ENCODE results near the gene SLC22A2.
"Not testable (repeated sequence)": the region's sequence is repeated elsewhere in the genome, so short reads cannot be mapped to it uniquely, and the experiment has no call there.

SLC22A2 gene

GRCh38 chr6:160233950-160234640 is 24.5 kb downstream of the SLC22A2 start:
- POLR2A ChIA-PET (ENCODE audit: low non-redundant PET); H3K27ac ChIP-seq; DNase-seq (ENCODE audit: low spot score): not testable (repeated sequence)
- CTCF ChIA-PET: interaction anchor here (0.7 kb wide), 1 partner anchor 23 kb away, joined by 3 read pairs; no protein-coding TSS in a partner anchor

GRCh38 chr6:160227769-160228161 is 30.9 kb downstream of the SLC22A2 start:
- POLR2A ChIA-PET (ENCODE audit: low non-redundant PET): no interaction called here
- no peak for TF ChIP-seq CTCF (conservative IDR thresholded peaks at IDR 0.05; ENCODE audit: low read depth)
- H3K27ac ChIP-seq: no peak overlapping the region
- CTCF ChIA-PET: no interaction called here
- no peak for DNase-seq (ENCODE audit: low spot score)

- TF ChIP-seq CTCF (conservative IDR thresholded peaks at IDR 0.05; ENCODE audit: low read depth): no peak
- H3K27ac ChIP-seq: no peak overlapping the region
- ChIA-PET POLR2A (ENCODE audit: low non-redundant PET) (no interaction called here), CTCF (no interaction called here)
- no peak for DNase-seq (ENCODE audit: low spot score)
Measured at GRCh38 chr6:160227038-160227768, 31.4 kb downstream of the SLC22A2 start.

- TF ChIP-seq CTCF (conservative IDR thresholded peaks at IDR 0.05; ENCODE audit: low read depth): no peak
- no peak overlapping the region for H3K27ac ChIP-seq
- POLR2A ChIA-PET (ENCODE audit: low non-redundant PET): no interaction called here
- CTCF ChIA-PET: no interaction called here
- DNase-seq (ENCODE audit: low spot score): no peak
Measured at GRCh38 chr6:160226118-160226591, 32.5 kb downstream of the SLC22A2 start.

- CTCF ChIA-PET: interaction anchor here (0.7 kb wide), 1 partner anchor 878 kb away, joined by 4 read pairs; no protein-coding TSS in a partner anchor
Measured at GRCh38 chr6:160224639-160225237, 33.9 kb downstream of the SLC22A2 start.

GRCh38 chr6:160222491-160222890 is 36.1 kb downstream of the SLC22A2 start:
- H3K27ac ChIP-seq: no peak overlapping the region
- POLR2A ChIA-PET (ENCODE audit: low non-redundant PET): no interaction called here
- TF ChIP-seq CTCF (conservative IDR thresholded peaks at IDR 0.05; ENCODE audit: low read depth): no peak
- DNase-seq (ENCODE audit: low spot score): no peak
- CTCF ChIA-PET: interaction anchor here (0.6 kb wide), 1 partner anchor 1827 kb away, joined by 3 read pairs; no protein-coding TSS in a partner anchor

More at GRCh38 chr6:160224639-160225237, 33.9 kb downstream of the SLC22A2 start:
- no peak for DNase-seq (ENCODE audit: low spot score)
- POLR2A ChIA-PET (ENCODE audit: low non-redundant PET): no interaction called here
- H3K27ac ChIP-seq: no peak overlapping the region
- no peak for TF ChIP-seq CTCF (conservative IDR thresholded peaks at IDR 0.05; ENCODE audit: low read depth)
